ENCODE measurements around the gene DNM1L.

DNM1L gene

GRCh38 chr12:32765906-32766305, 86.8 kb downstream of the DNM1L start:
- Histone ChIP-seq H2AFZ (ENCODE audit: low read depth, low read length) (no peak overlapping the region), H3K9me3 (ENCODE audit: insufficient read depth, low read length, severe bottlenecking) (no peaks in the 10 kb centered on the region), H3K4me1 (ENCODE audit: insufficient read depth, low read length) (no peaks in the 10 kb centered on the region), H3K36me3 (ENCODE audit: insufficient read depth, low read length) (no peaks in the 10 kb centered on the region), H3K27ac (ENCODE audit: low read length) (no peak overlapping the region), H3K27me3 (ENCODE audit: insufficient read depth, low read length, poor library complexity) (no peaks in the 10 kb centered on the region), H3K4me3 (ENCODE audit: low read depth in 1 of 2, low read length in 2 of 2) (no peak overlapping the region), H3K9ac (ENCODE audit: low read depth, low read length) (no peak overlapping the region), H3K79me2 (ENCODE audit: insufficient read depth, low read length) (no peaks in the 10 kb centered on the region), H3K4me2 (ENCODE audit: insufficient read depth, low read length) (no peak overlapping the region), H4K20me1 (ENCODE audit: insufficient read depth, low read length) (no peaks in the 10 kb centered on the region)
- ATAC-seq (ENCODE audit: insufficient read depth, low read depth) = no peak
- DNase-seq = no peak
- TF ChIP-seq, protein P1, sequence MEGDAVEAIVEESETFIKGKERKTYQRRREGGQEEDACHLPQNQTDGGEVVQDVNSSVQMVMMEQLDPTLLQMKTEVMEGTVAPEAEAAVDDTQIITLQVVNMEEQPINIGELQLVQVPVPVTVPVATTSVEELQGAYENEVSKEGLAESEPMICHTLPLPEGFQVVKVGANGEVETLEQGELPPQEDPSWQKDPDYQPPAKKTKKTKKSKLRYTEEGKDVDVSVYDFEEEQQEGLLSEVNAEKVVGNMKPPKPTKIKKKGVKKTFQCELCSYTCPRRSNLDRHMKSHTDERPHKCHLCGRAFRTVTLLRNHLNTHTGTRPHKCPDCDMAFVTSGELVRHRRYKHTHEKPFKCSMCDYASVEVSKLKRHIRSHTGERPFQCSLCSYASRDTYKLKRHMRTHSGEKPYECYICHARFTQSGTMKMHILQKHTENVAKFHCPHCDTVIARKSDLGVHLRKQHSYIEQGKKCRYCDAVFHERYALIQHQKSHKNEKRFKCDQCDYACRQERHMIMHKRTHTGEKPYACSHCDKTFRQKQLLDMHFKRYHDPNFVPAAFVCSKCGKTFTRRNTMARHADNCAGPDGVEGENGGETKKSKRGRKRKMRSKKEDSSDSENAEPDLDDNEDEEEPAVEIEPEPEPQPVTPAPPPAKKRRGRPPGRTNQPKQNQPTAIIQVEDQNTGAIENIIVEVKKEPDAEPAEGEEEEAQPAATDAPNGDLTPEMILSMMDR (IDR thresholded peaks at IDR 0.05; ENCODE audit: borderline replicate concordance, extremely low read depth, low read length, poor library complexity, severe bottlenecking) = no peak
- no peak for TF ChIP-seq EZH2 (IDR thresholded peaks at IDR 0.05; ENCODE audit: borderline replicate concordance, low read depth, low read length, severe bottlenecking)

DNA sequence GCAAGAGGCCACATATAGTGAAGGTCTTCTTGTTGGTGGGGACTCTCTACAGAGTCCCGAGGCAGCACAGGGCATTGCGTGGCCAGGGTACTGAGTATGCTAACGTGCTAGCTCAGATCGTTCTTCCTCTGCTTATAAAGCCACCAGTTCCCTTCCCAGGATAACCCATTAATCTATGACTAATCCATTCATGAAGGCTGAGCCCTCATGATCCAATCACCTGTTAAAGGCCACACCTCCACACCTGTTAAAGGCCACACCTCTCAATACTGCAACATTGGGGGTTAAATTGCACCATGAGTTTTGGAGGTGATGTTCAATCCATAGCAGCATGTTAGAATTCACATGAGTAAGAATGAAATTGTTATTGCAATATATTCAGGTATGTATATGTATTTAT, 89.4 kb downstream of the DNM1L start:
- Histone ChIP-seq H3K27ac (ENCODE audit: low read length) (no peak overlapping the region), H3K27me3 (ENCODE audit: insufficient read depth, low read length, poor library complexity) (peaks cover 6% of the 10 kb centered on the region), H3K79me2 (ENCODE audit: insufficient read depth, low read length) (no peaks in the 10 kb centered on the region), H4K20me1 (ENCODE audit: insufficient read depth, low read length) (no peaks in the 10 kb centered on the region), H3K9me3 (ENCODE audit: insufficient read depth, low read length, severe bottlenecking) (no peaks in the 10 kb centered on the region), H3K4me3 (ENCODE audit: low read depth in 1 of 2, low read length in 2 of 2) (no peak overlapping the region), H3K36me3 (ENCODE audit: insufficient read depth, low read length) (no peaks in the 10 kb centered on the region), H3K9ac (ENCODE audit: low read depth, low read length) (no peak overlapping the region), H3K4me1 (ENCODE audit: insufficient read depth, low read length) (no peaks in the 10 kb centered on the region), H2AFZ (ENCODE audit: low read depth, low read length) (no peak overlapping the region), H3K4me2 (ENCODE audit: insufficient read depth, low read length) (no peak overlapping the region)
- TF ChIP-seq, protein P1 (IDR thresholded peaks at IDR 0.05; ENCODE audit: borderline replicate concordance, extremely low read depth, low read length, poor library complexity, severe bottlenecking) = no peak
- no peak for TF ChIP-seq EZH2 (IDR thresholded peaks at IDR 0.05; ENCODE audit: borderline replicate concordance, low read depth, low read length, severe bottlenecking)
- DNase-seq (no peak), ATAC-seq (ENCODE audit: insufficient read depth, low read depth) (no peak)

- no peaks in the 10 kb centered on the region for H3K79me2 ChIP-seq (ENCODE audit: insufficient read depth, low read length)
- H3K4me2 ChIP-seq (ENCODE audit: insufficient read depth, low read length) = no peak overlapping the region
- H3K4me3 ChIP-seq (ENCODE audit: low read depth in 1 of 2, low read length in 2 of 2) = no peak overlapping the region
- no peaks in the 10 kb centered on the region for H4K20me1 ChIP-seq (ENCODE audit: insufficient read depth, low read length)
- H2AFZ ChIP-seq (ENCODE audit: low read depth, low read length) = no peak overlapping the region
- TF ChIP-seq, protein P1 (IDR thresholded peaks at IDR 0.05; ENCODE audit: borderline replicate concordance, extremely low read depth, low read length, poor library complexity, severe bottlenecking) = no peak
- TF ChIP-seq EZH2 (IDR thresholded peaks at IDR 0.05; ENCODE audit: borderline replicate concordance, low read depth, low read length, severe bottlenecking) = no peak
- no peaks in the 10 kb centered on the region for H3K9me3 ChIP-seq (ENCODE audit: insufficient read depth, low read length, severe bottlenecking)
- no peak overlapping the region for H3K27ac ChIP-seq (ENCODE audit: low read length)
- H3K9ac ChIP-seq (ENCODE audit: low read depth, low read length) = no peak overlapping the region
- H3K4me1 ChIP-seq (ENCODE audit: insufficient read depth, low read length) = no peaks in the 10 kb centered on the region
- ATAC-seq (ENCODE audit: insufficient read depth, low read depth) (no peak), DNase-seq (no peak)
- H3K27me3 ChIP-seq (ENCODE audit: insufficient read depth, low read length, poor library complexity) = peaks cover 6% of the 10 kb centered on the region
- H3K36me3 ChIP-seq (ENCODE audit: insufficient read depth, low read length) = no peaks in the 10 kb centered on the region
These were observed 91.0 kb downstream of the DNM1L start for GRCh38 chr12:32770141-32770540.

DNA sequence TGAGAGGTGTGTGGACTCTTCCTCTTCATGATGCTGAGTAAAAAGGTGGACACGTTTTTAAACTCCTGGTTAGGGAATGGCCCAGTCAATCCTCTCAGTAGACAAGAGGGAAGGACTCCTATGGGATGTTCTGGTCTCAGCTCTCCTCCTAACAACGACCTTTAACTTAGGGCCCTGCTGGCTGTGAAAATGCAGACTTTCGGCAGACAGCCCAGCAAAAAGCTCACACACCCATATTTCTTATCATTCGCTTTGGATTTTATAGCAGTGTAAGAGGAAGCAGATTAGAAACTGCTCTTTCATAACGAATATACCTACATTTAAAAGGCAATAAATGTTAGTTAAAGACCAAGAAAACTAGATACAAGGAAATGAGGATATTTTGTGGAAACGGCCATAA, 94.6 kb downstream of the DNM1L start:
- Histone ChIP-seq H3K27ac (ENCODE audit: low read length) (no peak overlapping the region), H3K36me3 (ENCODE audit: insufficient read depth, low read length) (no peaks in the 10 kb centered on the region), H3K4me2 (ENCODE audit: insufficient read depth, low read length) (no peak overlapping the region), H4K20me1 (ENCODE audit: insufficient read depth, low read length) (no peaks in the 10 kb centered on the region), H3K4me3 (ENCODE audit: low read depth in 1 of 2, low read length in 2 of 2) (no peak overlapping the region), H3K79me2 (ENCODE audit: insufficient read depth, low read length) (no peaks in the 10 kb centered on the region), H3K9me3 (ENCODE audit: insufficient read depth, low read length, severe bottlenecking) (no peaks in the 10 kb centered on the region), H3K27me3 (ENCODE audit: insufficient read depth, low read length, poor library complexity) (peaks cover 6% of the 10 kb centered on the region), H3K9ac (ENCODE audit: low read depth, low read length) (no peak overlapping the region), H3K4me1 (ENCODE audit: insufficient read depth, low read length) (no peaks in the 10 kb centered on the region), H2AFZ (ENCODE audit: low read depth, low read length) (no peak overlapping the region)
- DNase-seq (no peak), ATAC-seq (ENCODE audit: insufficient read depth, low read depth) (no peak)
- TF ChIP-seq, protein P1 (IDR thresholded peaks at IDR 0.05; ENCODE audit: borderline replicate concordance, extremely low read depth, low read length, poor library complexity, severe bottlenecking) = no peak
- no peak for TF ChIP-seq EZH2 (IDR thresholded peaks at IDR 0.05; ENCODE audit: borderline replicate concordance, low read depth, low read length, severe bottlenecking)

All from DND-41 (cell line).